ENCODE measurements around the gene GOLGA6L24. TPM values are rescaled to one million over a fixed set of nuclear protein-coding genes. Genes with fewer than 3 reads are reported as not detected.
"Not testable (repeated sequence)": the region's sequence is repeated elsewhere in the genome, so short reads cannot be mapped to it uniquely, and the experiment has no call there.

The GOLGA6L24 gene
- total and polyA plus RNA-seq, 10 of the 15 experiments (the other 5 are each of a cell fraction or from before 2014, with no cell fraction given) = not detected

DNA sequence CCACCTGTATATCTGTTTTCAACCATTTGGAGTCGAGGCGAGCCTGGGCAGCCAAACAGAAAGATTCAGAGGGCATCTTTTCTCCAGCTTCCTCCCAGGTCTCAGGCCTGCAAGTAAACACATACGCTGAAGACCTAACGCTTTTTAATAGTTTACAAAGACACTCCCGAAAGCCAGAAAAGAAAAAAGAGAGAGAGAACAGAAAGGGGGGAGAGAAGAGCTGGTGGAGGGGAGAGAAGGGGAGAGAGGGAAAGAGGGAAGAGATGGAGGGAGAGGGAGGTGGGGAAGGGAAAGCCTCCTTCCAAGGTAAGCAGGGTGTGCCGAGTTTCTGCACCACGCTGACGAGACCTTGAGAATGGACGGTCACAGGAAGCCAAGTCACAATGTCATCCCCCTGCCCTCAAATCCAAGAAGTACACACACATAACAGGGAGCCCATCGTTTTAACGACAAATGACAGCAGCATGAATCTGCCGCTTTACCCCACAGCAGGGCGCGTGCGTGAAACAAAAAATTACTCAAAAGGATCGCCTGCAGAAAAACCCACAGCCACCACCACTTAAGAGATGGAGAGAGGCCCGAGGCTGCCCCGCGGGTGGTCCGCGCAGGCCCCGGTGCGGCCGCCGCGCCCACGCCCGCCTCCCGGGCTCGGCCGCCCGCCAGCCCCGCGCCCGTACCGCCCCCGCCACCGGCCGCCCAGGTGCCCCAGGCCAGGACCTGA, 36.4 kb downstream of the GOLGA6L24 start:
- not testable (repeated sequence) for H3K9ac ChIP-seq (ENCODE audit: control insufficient read depth, insufficient read depth, low read length); DNase-seq (ENCODE audit: low read depth, low spot score)
- WGBS (ENCODE audit: insufficient coverage, insufficient replicate concordance, low lambda C conversion rate, missing lambda C conversion rate) = 0% methylated on average over 13 of the region's 39 CpGs

GRCh38 chr15:28319725-28320124, 38.2 kb downstream of the GOLGA6L24 start:
- in situ Hi-C loops (cut with MboI); H3K36me3 ChIP-seq (ENCODE audit: control insufficient read depth in 2 of 2, insufficient read depth in 2 of 2, low read length in 1 of 2); CTCF ChIA-PET; H3K4me3 ChIP-seq; H3K4me1 ChIP-seq (ENCODE audit: control insufficient read depth, insufficient read depth, low read length); H2AFZ ChIP-seq (ENCODE audit: control insufficient read depth, low read depth, low read length); H4K20me1 ChIP-seq (ENCODE audit: control insufficient read depth, insufficient read depth); ATAC-seq; FAIRE-seq; H3K27ac ChIP-seq (ENCODE audit: control insufficient read depth, insufficient read depth); H3K79me2 ChIP-seq (ENCODE audit: control insufficient read depth, insufficient read depth, low read length); POLR2A ChIA-PET; BruUV-seq (replicated peaks); SMC1A ChIA-PET (ENCODE audit: uncharacterized antibody, unreplicated experiment); H3K9me3 ChIP-seq (replicated peaks; ENCODE audit: control insufficient read depth, insufficient read depth, low read length); intact Hi-C loops (cut with micrococcal nuclease; ENCODE audit: unreplicated experiment); H3K9ac ChIP-seq (ENCODE audit: control insufficient read depth, insufficient read depth, low read length); RAD21 ChIA-PET (ENCODE audit: unreplicated experiment); DNase-seq (ENCODE audit: low read depth, low spot score); H3K27me3 ChIP-seq (replicated peaks in 1 of 2; ENCODE audit: control insufficient read depth in 2 of 2, insufficient read depth in 2 of 2, low read length in 1 of 2); H3K4me2 ChIP-seq (ENCODE audit: control insufficient read depth, insufficient read depth): not testable (repeated sequence)
- WGBS (ENCODE audit: insufficient coverage, insufficient replicate concordance, low lambda C conversion rate, missing lambda C conversion rate) = 100% methylated on average over 1 of the region's 1 CpG

More for the DNA sequence above, 36.4 kb downstream of the GOLGA6L24 start:
- CTCF ChIA-PET; BruUV-seq (replicated peaks); H3K4me2 ChIP-seq (ENCODE audit: control insufficient read depth, insufficient read depth); intact Hi-C loops (cut with micrococcal nuclease; ENCODE audit: unreplicated experiment); H3K27me3 ChIP-seq (replicated peaks in 1 of 2; ENCODE audit: control insufficient read depth in 2 of 2, insufficient read depth in 2 of 2, low read length in 1 of 2); H3K4me1 ChIP-seq (ENCODE audit: control insufficient read depth, insufficient read depth, low read length); ATAC-seq; in situ Hi-C loops (cut with MboI); SMC1A ChIA-PET (ENCODE audit: uncharacterized antibody, unreplicated experiment); H4K20me1 ChIP-seq (ENCODE audit: control insufficient read depth, insufficient read depth); H3K36me3 ChIP-seq (ENCODE audit: control insufficient read depth in 2 of 2, insufficient read depth in 2 of 2, low read length in 1 of 2); H3K79me2 ChIP-seq (ENCODE audit: control insufficient read depth, insufficient read depth, low read length); RAD21 ChIA-PET (ENCODE audit: unreplicated experiment); FAIRE-seq; POLR2A ChIA-PET; H3K9me3 ChIP-seq (replicated peaks; ENCODE audit: control insufficient read depth, insufficient read depth, low read length): not testable (repeated sequence)
- Histone ChIP-seq H3K27ac (ENCODE audit: control insufficient read depth, insufficient read depth) (peak overlapping the region; percentile 48; the same call in 1 of the 2 replicates), H3K4me3 (peak overlapping the region; percentile 71), H2AFZ (ENCODE audit: control insufficient read depth, low read depth, low read length) (0 out of 2 replicates have a peak overlapping the region, but pooled peaks have one; percentile 17)

DNA sequence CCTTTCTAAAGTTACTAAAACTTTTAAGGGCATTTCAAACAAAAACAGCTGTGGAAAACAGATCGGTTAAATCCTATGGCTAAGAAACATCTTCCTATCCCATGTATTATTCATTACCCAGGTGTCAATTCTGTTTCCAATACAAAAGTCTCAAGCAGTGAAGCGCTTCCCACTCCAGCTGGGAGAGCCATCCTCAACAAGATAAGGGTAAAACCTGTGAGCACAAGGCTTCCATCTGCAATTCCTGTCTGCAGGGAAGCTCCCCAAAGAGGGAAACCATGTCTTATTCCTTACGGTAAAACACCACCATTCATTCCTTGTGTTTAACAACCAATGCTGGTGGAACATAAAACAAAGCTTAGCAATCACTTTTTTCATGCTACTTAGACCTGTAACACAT, 39.1 kb downstream of the GOLGA6L24 start:
- RAD21 ChIA-PET (ENCODE audit: unreplicated experiment); SMC1A ChIA-PET (ENCODE audit: uncharacterized antibody, unreplicated experiment); H3K36me3 ChIP-seq (ENCODE audit: control insufficient read depth in 2 of 2, insufficient read depth in 2 of 2, low read length in 1 of 2); H3K4me2 ChIP-seq (ENCODE audit: control insufficient read depth, insufficient read depth); H3K9me3 ChIP-seq (replicated peaks; ENCODE audit: control insufficient read depth, insufficient read depth, low read length); H3K4me3 ChIP-seq; POLR2A ChIA-PET; H3K9ac ChIP-seq (ENCODE audit: control insufficient read depth, insufficient read depth, low read length); ATAC-seq; intact Hi-C loops (cut with micrococcal nuclease; ENCODE audit: unreplicated experiment); H3K4me1 ChIP-seq (ENCODE audit: control insufficient read depth, insufficient read depth, low read length); H2AFZ ChIP-seq (ENCODE audit: control insufficient read depth, low read depth, low read length); H4K20me1 ChIP-seq (ENCODE audit: control insufficient read depth, insufficient read depth); H3K27me3 ChIP-seq (replicated peaks in 1 of 2; ENCODE audit: control insufficient read depth in 2 of 2, insufficient read depth in 2 of 2, low read length in 1 of 2); H3K79me2 ChIP-seq (ENCODE audit: control insufficient read depth, insufficient read depth, low read length); in situ Hi-C loops (cut with MboI); FAIRE-seq; H3K27ac ChIP-seq (ENCODE audit: control insufficient read depth, insufficient read depth); DNase-seq (ENCODE audit: low read depth, low spot score); BruUV-seq (replicated peaks); CTCF ChIA-PET: not testable (repeated sequence)
- no CpG with 5 or more reads among the region's 3 CpGs for WGBS (ENCODE audit: insufficient coverage, insufficient replicate concordance, low lambda C conversion rate, missing lambda C conversion rate)

- H3K4me1 ChIP-seq (ENCODE audit: control insufficient read depth, insufficient read depth, low read length); POLR2A ChIA-PET; intact Hi-C loops (cut with micrococcal nuclease; ENCODE audit: unreplicated experiment); FAIRE-seq; H3K9ac ChIP-seq (ENCODE audit: control insufficient read depth, insufficient read depth, low read length); H2AFZ ChIP-seq (ENCODE audit: control insufficient read depth, low read depth, low read length); ATAC-seq; H3K36me3 ChIP-seq (ENCODE audit: control insufficient read depth in 2 of 2, insufficient read depth in 2 of 2, low read length in 1 of 2); CTCF ChIA-PET; H3K4me2 ChIP-seq (ENCODE audit: control insufficient read depth, insufficient read depth); BruUV-seq (replicated peaks); H3K9me3 ChIP-seq (replicated peaks; ENCODE audit: control insufficient read depth, insufficient read depth, low read length); DNase-seq (ENCODE audit: low read depth, low spot score); H3K27me3 ChIP-seq (replicated peaks in 1 of 2; ENCODE audit: control insufficient read depth in 2 of 2, insufficient read depth in 2 of 2, low read length in 1 of 2); in situ Hi-C loops (cut with MboI); RAD21 ChIA-PET (ENCODE audit: unreplicated experiment); H3K79me2 ChIP-seq (ENCODE audit: control insufficient read depth, insufficient read depth, low read length); H3K27ac ChIP-seq (ENCODE audit: control insufficient read depth, insufficient read depth); SMC1A ChIA-PET (ENCODE audit: uncharacterized antibody, unreplicated experiment); H4K20me1 ChIP-seq (ENCODE audit: control insufficient read depth, insufficient read depth); H3K4me3 ChIP-seq: not testable (repeated sequence)
- 92% methylated on average over 11 of the region's 13 CpGs for WGBS (ENCODE audit: insufficient coverage, insufficient replicate concordance, low lambda C conversion rate, missing lambda C conversion rate)
Observed at GRCh38 chr15:28318122-28318521, 39.8 kb downstream of the GOLGA6L24 start.
